IPS-18c (cell line): ENCODE measurements around the gene PAQR9.

ENCODE experiments used
- H3K4me3 ChIP-seq: 2 replicates; pipeline ENCODE4 v1.7.0; 2013; ENCODE audit warnings: low read depth, mild to moderate bottlenecking, low read length, moderate library complexity; ENCODE audit not compliant: insufficient read depth
- H3K9me3 ChIP-seq: one replicate; pipeline ENCODE4 v1.6.1; 2013; ENCODE audit warnings: mild to moderate bottlenecking, low read length, moderate library complexity; ENCODE audit not compliant: control insufficient read depth, insufficient read depth

The PAQR9 gene

DNA sequence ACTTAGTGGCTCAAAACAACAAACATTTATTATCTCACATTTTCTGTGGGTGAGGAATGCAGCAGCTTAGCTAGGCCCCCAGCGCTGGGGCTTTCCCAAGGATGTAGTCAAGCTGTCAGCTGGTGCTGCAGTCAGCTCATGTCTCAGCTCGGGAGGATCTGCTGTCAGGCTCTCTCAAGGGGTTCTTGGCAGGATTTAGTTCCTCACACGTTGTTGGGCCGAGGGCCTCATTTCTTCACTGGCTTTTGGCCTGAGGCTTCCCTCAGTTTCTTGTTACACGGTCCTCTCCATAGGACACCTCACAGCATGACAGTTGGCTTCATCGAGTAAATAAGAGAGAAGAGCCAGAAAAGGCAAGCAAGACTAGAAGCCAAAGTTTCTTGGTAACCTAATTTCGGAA is 24.2 kb upstream of the PAQR9 start:
- Histone ChIP-seq H3K4me3 (no peak overlapping the region), H3K9me3 (no peaks in the 10 kb centered on the region)

DNA sequence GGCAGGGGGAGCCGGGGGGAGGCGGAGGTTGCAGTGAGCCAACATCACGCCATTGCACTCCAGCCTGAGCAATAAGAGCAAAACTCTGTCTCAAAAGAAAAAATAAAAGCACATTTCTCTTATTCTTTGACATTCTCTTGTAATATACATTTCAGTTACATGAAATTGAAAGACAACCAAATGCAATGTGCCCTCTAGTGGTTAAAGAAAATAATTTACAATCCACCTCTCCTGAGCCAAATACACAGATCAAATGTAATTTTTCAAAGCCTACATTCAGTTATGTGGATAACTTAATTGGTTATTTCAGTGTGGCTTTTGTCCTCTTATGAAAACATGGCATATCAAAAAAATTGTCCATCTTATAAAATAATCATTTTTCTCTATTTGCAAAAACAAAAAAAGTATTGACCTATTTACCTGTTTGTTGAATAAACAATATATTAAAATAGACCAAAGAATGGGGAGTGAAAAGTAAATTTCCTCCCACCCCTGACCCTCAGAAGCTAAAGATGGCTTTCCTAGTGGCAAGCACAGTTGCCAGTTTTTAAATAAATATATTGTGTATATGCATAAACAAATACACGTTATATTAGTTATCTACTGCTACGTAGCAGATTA is 23.7 kb upstream of the PAQR9 start:
- no peak overlapping the region for H3K4me3 ChIP-seq
- no peaks in the 10 kb centered on the region for H3K9me3 ChIP-seq

DNA sequence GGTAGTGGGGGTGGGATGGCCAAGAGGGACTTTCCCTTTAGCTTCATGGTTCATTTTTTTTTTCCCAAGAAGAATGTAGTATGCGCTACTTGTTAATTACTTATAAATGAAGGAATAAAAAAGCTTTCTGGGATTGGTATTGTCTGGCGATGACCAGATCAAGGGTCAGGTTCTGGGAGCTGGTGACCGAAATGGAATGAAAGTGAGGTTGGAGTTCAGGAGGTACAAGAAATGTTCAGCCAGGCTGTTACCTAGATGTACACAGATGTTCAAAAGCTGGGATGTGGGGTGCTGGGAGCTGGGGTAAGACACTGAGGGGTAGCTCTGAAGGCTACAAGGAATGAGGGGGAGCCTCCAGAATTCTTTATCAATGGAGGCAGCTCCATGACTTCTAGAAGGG is 20.8 kb upstream of the PAQR9 start:
- Histone ChIP-seq H3K9me3 (no peaks in the 10 kb centered on the region), H3K4me3 (no peak overlapping the region)

DNA sequence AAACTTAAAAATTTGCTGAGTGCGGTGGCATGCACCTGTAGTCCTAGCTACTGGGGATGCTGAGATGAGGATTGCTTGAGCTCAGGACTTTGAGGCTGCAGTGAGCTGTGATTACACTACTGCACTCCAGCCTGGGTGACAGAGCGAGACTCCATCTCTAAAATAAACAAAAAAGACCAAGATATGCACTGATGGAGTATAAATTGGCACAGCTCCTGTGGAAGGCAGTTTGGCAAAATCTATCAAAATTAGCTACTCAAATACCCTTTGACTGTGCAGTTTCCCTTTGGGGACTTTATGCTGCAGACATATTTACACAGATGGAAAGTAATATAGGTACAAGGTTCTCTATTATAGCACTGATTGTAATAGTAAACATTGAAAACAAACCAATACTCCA is 19.8 kb upstream of the PAQR9 start:
- H3K9me3 ChIP-seq: no peaks in the 10 kb centered on the region
- no peak overlapping the region for H3K4me3 ChIP-seq

DNA sequence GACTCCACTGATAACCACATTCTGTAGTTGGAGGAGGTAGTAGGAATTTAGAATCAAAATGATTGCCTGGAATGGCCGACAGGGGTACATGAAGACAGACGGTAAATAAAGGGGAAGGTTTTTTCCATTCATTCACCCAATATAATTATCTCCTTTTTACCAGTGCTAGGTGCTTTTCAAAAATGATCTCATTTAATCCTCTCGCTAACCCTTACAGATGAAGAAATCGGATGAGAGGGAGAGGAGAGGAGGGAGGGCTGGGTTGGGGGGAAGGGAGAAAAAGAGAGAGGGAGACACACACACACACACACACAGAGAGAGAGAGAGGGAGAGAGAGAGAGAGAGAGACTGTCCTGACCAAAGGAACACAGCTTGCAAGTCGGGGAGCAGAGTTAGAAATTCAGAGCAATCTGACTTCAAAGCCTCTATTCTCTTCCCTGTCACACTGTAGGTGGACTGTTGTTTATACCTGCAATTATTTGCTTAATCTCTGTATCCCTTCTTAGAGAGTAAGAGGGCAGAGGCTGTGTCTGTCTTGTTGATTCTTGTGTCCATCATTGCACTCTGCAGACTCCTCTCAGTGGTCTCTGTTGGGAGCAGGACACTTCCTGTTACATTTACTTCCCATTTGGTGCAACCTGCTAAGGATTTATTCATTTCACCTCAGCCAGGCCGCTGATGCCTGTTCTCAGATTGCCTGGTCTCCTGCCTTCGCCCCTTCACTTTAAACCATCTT is 18.7 kb upstream of the PAQR9 start:
- Histone ChIP-seq H3K4me3 (no peak overlapping the region), H3K9me3 (no peaks in the 10 kb centered on the region)

DNA sequence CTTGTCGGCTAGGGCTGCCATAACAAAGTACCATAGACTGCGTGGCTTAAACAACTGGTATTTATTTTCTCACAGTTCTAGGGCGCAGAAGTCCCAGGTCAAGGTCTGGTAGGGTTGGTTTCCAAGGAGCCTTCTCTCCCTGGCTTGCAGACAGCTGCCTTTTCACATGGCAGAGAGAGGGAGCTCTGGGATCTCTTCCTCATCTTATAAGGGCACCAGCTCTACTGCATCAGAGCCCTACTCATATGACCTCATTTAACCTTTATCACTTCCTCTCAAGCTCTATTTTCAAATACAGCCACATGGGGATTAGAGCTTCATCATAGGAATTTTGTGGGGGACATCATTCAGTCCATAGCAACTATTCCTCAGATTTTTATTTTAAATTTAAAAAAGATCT is 17.6 kb upstream of the PAQR9 start:
- Histone ChIP-seq H3K4me3 (no peak overlapping the region), H3K9me3 (no peaks in the 10 kb centered on the region)

DNA sequence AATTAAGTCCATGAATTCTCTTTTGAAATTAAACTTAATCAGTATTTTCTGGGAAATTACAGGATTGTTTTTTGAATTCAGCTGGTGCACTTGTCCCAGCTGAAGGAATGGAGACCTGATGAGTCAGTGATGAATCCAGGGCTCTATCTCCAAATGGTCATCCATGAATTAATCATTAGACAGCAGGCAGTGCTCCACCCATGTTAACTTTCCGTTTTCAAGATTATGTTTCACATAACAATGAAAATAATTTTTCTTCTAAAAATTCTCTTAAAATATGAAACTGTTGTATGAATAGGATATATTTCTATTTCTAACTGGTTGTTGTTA is 13.9 kb upstream of the PAQR9 start:
- Histone ChIP-seq H3K9me3 (no peaks in the 10 kb centered on the region), H3K4me3 (no peak overlapping the region)

DNA sequence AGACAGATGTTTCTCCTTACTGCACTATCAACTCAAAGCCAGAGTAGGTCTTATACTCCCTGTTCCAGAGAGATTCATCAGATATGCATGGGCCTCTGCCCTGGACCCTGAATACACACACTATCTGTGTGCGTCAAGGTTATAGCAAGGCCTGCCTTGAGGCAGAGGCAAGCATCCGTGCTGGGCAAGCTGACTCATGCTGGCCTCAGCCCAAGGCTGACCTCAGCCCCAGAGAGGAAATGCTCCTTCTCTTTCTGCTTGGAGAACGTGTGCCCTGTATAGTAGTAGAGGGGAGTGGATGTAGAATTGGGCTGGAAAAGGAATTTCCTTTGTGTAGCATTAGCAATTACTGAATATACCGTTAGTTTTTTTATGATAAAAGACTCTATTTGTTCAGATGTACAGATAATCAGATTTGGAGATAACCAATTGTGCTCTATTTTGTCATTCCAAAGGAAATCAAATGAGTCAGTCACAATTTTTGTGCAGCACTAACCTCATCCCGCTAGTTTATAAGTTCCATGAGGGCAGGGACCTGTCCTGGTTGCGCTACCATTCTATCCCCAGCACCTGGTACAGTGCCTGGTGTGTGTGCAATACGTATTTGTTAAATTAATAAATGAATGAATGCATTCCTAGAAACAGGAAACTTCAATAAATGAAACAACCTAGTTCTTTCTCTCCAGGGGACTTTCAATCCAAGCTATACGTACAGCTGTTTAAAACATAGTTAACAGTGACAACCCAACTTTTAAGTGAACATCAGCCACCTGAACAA is 13.3 kb upstream of the PAQR9 start:
- H3K9me3 ChIP-seq: no peaks in the 10 kb centered on the region
- H3K4me3 ChIP-seq: no peak overlapping the region

DNA sequence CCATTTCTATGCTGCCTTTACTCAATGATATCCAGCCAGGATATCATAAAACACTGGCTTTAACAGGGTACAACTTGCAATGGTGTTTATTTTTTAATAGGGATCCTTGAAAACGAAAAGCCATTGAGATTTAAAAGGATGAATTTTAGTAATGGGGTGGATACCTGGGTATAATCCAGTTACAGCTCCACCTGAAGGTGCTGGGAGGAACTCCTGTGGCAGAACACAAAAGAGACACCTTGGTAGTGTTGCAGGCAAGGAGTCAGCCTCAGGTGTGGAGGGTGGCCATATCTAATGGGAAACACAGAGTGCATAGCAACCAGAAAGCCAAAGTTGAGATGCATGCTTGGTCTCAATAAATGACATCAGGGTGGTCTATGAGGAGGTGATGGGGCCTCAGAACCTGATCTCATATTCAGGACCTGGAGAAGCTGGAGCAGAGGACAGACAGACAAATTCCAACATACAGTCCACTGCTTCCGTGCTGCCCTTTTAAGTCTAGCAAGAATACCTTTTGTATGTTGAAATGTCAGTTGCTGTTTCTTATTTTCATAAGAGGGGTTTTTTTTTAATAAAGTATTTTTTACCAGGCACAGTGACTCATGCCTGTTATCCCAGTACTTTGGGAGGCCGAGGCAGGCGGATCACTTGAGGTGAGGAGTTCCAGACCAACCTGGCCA is 12.0 kb upstream of the PAQR9 start:
- Histone ChIP-seq H3K4me3 (no peak overlapping the region), H3K9me3 (no peaks in the 10 kb centered on the region)

DNA sequence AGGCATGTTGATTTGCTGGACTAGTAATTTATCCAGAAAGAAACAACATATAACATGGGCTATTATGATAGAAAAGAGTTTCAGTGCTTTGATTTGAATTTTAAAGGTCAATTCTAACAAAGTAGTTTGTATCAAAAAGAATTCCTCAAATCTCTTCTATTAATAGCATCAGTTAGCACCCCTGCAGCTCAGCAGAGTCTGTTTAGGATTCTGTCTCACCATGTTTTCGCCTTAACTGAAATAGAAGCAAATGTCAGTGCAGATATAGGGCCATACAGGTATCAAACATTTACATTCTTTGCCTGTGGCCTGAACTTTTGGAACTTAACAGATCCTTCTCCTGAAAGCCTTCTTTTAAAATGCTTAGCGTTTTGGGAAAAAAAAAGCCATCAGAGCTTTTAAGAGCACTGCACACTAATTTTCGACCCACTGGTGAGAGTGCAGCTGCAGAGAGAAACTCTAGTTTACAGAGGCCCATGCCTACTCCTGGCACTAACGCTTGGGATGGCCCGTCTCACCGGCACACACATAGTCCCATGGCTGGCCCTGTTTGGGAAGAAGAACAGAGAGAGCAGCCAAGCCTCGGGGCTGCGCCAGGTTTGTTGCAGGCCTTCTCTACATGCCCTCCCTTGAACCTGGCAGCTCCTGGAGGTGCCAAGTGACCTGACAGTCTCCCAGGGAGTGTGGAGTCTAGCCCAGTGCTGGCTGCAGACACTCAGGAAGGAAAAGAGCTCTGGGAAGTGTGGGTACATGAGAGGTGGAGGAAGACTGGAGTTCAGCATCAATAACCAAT is 9.9 kb upstream of the PAQR9 start:
- Histone ChIP-seq H3K4me3 (no peak overlapping the region), H3K9me3 (no peaks in the 10 kb centered on the region)

DNA sequence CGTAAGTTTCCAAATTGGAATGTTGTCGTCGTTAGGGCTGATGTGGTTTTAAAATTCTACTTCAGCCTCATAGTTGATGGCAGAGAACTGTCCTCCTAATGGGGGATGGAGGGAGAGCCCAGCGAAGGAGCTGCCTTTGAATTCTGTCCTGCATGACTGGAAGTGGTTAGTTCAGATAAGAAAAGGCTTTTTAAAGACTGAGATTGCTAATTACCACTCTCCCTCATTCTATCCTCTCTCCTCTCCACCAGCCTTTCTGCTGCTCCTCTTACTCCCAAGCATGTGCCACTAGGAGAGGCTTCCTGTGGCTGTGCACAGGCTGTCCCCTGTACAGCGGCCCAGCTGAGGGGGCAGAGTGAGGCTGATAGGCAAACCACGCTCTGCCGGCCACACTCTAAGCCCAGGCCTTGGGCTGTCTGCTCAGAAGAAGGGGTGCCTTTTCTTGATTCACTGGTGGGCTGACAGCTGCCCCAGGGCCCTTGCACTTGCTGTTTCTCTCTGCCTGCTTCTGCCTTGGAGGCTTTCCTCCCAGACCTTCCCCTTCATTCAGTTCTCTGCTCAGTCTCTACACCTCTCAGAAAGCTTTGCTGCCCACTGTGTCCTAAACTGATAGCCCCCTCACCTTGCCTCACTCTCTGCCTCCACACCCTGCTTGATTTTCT is 8.7 kb upstream of the PAQR9 start:
- Histone ChIP-seq H3K4me3 (no peak overlapping the region), H3K9me3 (no peaks in the 10 kb centered on the region)

DNA sequence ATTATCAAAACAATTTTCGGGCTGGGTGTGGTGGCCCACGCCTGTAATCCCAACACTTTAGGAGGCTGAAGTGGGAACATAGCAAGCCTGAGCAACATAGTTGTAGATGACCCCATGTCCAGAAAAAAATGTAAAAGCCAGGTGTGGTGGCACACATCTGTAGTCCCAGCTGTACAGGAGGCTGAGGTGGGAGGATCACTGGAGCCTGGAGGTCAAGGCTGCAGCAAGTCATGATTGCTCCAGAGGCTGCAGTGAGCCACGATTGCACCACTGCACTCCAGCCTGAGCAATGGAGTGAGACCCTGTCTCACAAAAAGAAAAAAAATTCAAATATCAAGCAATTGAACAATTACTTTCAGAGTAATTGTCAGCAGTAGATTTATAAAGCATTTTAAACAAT is 8.0 kb upstream of the PAQR9 start:
- H3K4me3 ChIP-seq: no peak overlapping the region

DNA sequence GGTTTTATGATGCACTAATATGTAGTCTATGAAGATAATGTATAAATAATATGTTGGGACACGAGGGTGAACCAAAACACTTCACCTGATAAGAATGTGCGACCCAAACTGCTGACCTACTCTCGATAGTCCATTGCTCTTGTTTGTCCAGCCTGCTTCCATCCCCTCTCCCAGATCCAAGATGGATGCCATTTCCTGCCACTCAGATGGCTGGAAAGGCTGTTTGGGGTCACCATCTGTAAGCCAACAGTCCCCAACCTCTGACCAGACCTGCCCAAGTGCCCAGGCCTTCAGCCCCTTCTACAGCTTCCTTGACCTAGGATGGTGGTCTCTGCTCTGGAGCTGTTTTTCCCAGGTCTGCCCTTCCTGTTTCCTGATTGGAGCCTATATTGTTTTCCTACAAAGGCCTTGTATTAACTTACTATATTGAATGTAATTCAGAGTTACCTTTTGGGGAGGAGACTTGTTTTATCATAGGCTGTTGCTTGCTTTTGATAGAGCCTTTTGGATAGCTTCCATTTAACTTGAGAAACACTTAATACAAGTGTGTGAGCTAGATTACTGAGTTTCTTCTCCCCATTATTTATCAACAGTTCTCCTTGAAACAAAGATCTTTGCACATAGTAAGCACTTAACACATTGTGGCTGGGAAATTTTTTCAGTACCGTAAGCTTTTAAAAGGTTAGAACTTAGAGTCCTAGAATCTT is 5.0 kb upstream of the PAQR9 start:
- H3K9me3 ChIP-seq: no peaks in the 10 kb centered on the region
- H3K4me3 ChIP-seq: no peak overlapping the region

More for the DNA sequence above, 8.0 kb upstream of the PAQR9 start:
- no peaks in the 10 kb centered on the region for H3K9me3 ChIP-seq

DNA sequence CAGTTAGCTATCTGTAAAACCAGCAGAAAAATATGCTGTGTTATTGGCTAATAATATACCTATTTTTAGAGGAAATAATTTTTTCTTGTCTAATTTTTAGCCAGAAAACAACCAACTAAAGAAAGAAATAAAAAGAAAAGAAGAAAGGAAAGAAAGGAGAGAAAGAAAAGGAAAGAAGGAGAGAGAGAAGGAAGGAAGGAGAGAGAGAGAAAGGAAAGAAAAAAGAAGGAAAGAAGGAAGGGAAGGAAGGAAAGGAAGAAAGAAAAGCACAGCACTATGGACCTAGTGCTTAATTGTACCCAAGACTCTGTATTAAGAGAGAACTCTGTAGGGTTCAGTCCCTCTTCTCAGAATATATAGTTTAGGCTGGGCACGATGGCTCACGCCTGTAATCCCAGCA is 3.3 kb upstream of the PAQR9 start:
- Histone ChIP-seq H3K9me3 (peaks cover 2% of the 10 kb centered on the region), H3K4me3 (no peak overlapping the region)

DNA sequence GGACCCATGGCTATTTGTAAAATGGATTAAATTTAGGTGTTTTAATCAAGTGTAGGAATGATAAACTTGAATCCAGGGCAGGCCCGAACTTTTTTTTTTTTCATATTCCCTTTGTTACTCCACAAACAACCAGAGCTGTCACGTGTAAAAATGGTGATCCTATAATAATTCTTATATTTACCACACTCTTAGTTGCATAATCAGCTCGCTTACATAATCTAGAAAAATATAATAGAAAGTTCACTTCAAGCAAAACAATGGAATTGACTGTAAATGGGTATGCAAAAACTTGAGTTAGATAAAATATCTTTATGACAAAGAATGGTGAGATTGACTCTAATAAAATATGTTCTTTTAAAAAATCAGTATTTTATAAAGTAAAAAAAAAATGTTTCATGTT is 2.1 kb upstream of the PAQR9 start:
- Histone ChIP-seq H3K9me3 (peaks cover 2% of the 10 kb centered on the region), H3K4me3 (no peak overlapping the region)

DNA sequence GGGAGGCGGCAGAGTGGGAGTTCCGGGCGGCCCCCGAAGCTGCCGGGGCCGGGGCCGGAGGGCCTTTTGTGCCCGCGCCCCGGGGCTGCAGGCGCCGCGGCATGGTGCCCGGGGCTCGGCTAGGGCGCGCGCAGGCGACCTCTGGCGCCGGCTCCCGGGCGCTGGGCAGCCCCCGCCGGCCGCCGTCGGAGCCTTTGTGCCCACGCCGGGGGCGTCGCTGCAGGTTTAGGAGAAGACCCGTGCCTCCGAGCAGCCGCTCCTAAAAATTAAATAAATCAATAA is 299 bp downstream of the PAQR9 start:
- peaks cover 2% of the 10 kb centered on the region for H3K9me3 ChIP-seq
- H3K4me3 ChIP-seq: peak overlapping the region; percentile 61
